Measurements from ENCODE around the gene DENND5B.

Gene DENND5B

DNA sequence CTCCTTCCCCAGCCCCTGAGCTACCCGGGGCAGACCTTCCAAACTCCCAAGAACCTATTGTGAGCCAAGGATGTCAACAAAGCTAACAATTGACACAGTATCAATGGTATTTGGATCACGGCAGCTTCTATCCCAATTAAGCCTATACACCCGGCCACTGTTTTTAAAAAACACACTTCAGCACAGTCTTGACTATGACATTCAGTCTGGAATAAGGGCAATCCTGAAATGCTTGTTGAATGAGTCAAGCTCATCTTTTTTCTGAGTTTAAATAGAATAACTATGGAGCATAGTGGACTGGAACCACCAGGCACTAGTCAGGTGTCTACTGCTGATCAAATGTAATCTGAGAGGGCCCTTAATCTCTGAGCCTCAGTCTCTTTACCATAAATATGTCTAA is 5.7 kb downstream of the DENND5B start (continued):
- TF ChIP-seq, protein P1, sequence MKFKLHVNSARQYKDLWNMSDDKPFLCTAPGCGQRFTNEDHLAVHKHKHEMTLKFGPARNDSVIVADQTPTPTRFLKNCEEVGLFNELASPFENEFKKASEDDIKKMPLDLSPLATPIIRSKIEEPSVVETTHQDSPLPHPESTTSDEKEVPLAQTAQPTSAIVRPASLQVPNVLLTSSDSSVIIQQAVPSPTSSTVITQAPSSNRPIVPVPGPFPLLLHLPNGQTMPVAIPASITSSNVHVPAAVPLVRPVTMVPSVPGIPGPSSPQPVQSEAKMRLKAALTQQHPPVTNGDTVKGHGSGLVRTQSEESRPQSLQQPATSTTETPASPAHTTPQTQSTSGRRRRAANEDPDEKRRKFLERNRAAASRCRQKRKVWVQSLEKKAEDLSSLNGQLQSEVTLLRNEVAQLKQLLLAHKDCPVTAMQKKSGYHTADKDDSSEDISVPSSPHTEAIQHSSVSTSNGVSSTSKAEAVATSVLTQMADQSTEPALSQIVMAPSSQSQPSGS (tag by site-specific recombination; IDR thresholded peaks at IDR 0.05; ENCODE audit: low read depth): no peak
- TF ChIP-seq ZNF558 (tag by site-specific recombination; IDR thresholded peaks at IDR 0.05) (no peak), ZNF223 (tag by site-specific recombination; IDR thresholded peaks at IDR 0.05) (no peak)
- TF ChIP-seq, protein P2, sequence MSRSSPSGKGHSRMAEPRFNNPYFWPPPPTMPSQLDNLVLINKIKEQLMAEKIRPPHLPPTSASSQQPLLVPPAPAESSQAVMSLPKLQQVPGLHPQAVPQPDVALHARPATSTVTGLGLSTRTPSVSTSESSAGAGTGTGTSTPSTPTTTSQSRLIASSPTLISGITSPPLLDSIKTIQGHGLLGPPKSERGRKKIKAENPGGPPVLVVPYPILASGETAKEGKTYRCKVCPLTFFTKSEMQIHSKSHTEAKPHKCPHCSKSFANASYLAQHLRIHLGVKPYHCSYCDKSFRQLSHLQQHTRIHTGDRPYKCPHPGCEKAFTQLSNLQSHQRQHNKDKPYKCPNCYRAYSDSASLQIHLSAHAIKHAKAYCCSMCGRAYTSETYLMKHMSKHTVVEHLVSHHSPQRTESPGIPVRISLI (tag by site-specific recombination; IDR thresholded peaks at IDR 0.05): 0 out of 2 replicates have a peak, but pooled peaks have one; percentile 43

DNA sequence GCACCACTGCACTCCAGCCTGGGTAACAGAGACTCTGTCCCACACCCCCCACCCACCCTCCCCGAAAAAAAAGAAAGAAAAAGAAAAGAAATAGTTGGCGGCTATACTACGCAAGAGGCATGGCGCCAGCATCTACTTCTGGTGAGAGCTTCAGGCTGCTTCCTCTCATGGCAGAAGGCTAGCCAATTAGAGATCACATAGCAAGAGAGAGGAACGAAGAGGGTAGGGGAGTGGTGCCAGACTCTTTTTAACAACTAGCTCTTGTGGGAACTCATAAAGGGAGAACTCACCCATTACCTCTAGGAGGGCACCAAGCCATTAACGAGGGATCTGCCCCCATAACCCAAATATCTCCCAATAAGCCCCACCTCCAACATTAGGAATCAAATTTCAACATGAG is 6.2 kb downstream of the DENND5B start:
- H3K9me3 ChIP-seq (ENCODE audit: control insufficient read depth, insufficient read depth, low read depth, low read length): no peaks in the 10 kb centered on the region
- peaks cover 20% of the 10 kb centered on the region for H3K4me1 ChIP-seq (ENCODE audit: control insufficient read depth, insufficient read depth, low read length)
- TF ChIP-seq GLI4 (tag by site-specific recombination; IDR thresholded peaks at IDR 0.05) (no peak), MZF1 (tag by site-specific recombination; IDR thresholded peaks at IDR 0.05; ENCODE audit: borderline replicate concordance) (peak; percentile 49; the same call in 1 of the 2 replicates)
- no peak overlapping the region for H3K4me3 ChIP-seq (ENCODE audit: low read depth, low read length)
- no peaks in the 10 kb centered on the region; a peak in 1 of 3 replicates for H3K36me3 ChIP-seq (ENCODE audit: control insufficient read depth in 2 of 2, insufficient read depth in 1 of 2, low read length in 2 of 2)
- no peak overlapping the region for H3K27ac ChIP-seq (ENCODE audit: extremely low read depth, low read depth, low read length)
- POLR2A ChIA-PET: interaction anchor here (0.9 to 1.4 kb wide), 2 partner anchors 11 to 92 kb away, joined by 3 to 4 read pairs; no protein-coding TSS in a partner anchor
- CTCF ChIA-PET: interaction anchor here (0.5 to 0.7 kb wide), 3 partner anchors 19 to 332 kb away, joined by 3 to 5 read pairs (median 4); no protein-coding TSS in a partner anchor

DNA sequence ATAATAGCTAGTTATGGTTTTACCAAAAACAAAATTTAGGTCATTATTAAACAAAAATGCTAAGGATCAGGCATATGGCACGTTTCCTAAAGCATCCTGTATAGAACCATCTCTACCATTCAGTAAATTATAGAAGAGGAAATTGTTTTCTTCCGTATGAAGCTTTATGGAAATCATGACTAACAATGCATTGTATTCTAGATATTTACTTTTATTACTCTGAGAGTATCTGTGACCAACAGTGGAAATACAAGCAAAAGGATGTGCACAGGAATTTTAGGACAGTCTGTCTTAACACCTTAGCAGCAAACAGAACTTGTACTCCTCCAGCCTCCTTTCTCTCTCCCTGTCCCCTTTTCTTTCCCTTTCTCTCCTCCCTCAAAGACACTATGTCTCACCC is 7.1 kb downstream of the DENND5B start:
- Histone ChIP-seq H3K36me3 (ENCODE audit: control insufficient read depth in 2 of 2, insufficient read depth in 1 of 2, low read length in 2 of 2) (no peaks in the 10 kb centered on the region; a peak in 1 of 3 replicates), H3K27ac (ENCODE audit: extremely low read depth, low read depth, low read length) (no peak overlapping the region), H3K4me1 (ENCODE audit: control insufficient read depth, insufficient read depth, low read length) (peaks cover 15% of the 10 kb centered on the region), H3K4me3 (ENCODE audit: low read depth, low read length) (no peak overlapping the region), H3K9me3 (ENCODE audit: control insufficient read depth, insufficient read depth, low read depth, low read length) (no peaks in the 10 kb centered on the region)
- ChIA-PET CTCF (interaction anchor here (1.0 kb wide), 1 partner anchor 333 kb away, joined by 3 read pairs; no protein-coding TSS in a partner anchor), POLR2A (interaction anchor here (0.9 kb wide), 1 partner anchor 92 kb away, joined by 3 read pairs; no protein-coding TSS in a partner anchor)
- TF ChIP-seq, protein P3, sequence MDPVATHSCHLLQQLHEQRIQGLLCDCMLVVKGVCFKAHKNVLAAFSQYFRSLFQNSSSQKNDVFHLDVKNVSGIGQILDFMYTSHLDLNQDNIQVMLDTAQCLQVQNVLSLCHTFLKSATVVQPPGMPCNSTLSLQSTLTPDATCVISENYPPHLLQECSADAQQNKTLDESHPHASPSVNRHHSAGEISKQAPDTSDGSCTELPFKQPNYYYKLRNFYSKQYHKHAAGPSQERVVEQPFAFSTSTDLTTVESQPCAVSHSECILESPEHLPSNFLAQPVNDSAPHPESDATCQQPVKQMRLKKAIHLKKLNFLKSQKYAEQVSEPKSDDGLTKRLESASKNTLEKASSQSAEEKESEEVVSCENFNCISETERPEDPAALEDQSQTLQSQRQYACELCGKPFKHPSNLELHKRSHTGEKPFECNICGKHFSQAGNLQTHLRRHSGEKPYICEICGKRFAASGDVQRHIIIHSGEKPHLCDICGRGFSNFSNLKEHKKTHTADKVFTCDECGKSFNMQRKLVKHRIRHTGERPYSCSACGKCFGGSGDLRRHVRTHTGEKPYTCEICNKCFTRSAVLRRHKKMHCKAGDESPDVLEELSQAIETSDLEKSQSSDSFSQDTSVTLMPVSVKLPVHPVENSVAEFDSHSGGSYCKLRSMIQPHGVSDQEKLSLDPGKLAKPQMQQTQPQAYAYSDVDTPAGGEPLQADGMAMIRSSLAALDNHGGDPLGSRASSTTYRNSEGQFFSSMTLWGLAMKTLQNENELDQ (tag by site-specific recombination; IDR thresholded peaks at IDR 0.05; ENCODE audit: low read depth): no peak
- TF ChIP-seq PRDM1 (tag by site-specific recombination; IDR thresholded peaks at IDR 0.05): peak; percentile 72; the same call in 1 of the 2 replicates
- TF ChIP-seq, protein P4, sequence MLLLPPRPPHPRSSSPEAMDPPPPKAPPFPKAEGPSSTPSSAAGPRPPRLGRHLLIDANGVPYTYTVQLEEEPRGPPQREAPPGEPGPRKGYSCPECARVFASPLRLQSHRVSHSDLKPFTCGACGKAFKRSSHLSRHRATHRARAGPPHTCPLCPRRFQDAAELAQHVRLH (tag by site-specific recombination; IDR thresholded peaks at IDR 0.05): no peak

DNA sequence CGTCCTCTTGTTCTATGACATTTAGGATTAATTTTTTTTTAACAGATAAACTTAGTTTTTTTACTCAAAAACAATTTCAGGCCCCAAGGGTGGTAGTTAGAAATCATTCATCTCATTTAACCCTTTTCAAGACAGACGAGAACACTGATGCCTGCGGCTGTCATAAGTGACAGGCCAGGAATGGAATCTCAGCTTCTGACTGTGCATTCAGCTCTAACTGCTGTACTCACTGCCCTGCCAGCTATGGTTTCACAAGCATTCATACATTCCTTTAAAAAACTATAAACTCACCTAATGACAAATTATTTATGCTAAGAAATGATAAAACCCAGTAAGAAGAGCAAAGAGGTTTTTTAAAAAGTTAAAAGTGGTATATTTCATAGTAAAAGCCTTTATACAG is 8.8 kb downstream of the DENND5B start:
- no peak overlapping the region for H3K27ac ChIP-seq (ENCODE audit: extremely low read depth, low read depth, low read length)
- CTCF ChIA-PET: no interaction called here
- peaks cover 13% of the 10 kb centered on the region; the same call in 1 of the 2 replicates for H3K4me1 ChIP-seq (ENCODE audit: control insufficient read depth, insufficient read depth, low read length)
- POLR2A ChIA-PET: no interaction called here
- no peak overlapping the region for H3K4me3 ChIP-seq (ENCODE audit: low read depth, low read length)
- no peaks in the 10 kb centered on the region; a peak in 1 of 3 replicates for H3K36me3 ChIP-seq (ENCODE audit: control insufficient read depth in 2 of 2, insufficient read depth in 1 of 2, low read length in 2 of 2)
- no peaks in the 10 kb centered on the region for H3K9me3 ChIP-seq (ENCODE audit: control insufficient read depth, insufficient read depth, low read depth, low read length)
- TF ChIP-seq, protein P5, sequence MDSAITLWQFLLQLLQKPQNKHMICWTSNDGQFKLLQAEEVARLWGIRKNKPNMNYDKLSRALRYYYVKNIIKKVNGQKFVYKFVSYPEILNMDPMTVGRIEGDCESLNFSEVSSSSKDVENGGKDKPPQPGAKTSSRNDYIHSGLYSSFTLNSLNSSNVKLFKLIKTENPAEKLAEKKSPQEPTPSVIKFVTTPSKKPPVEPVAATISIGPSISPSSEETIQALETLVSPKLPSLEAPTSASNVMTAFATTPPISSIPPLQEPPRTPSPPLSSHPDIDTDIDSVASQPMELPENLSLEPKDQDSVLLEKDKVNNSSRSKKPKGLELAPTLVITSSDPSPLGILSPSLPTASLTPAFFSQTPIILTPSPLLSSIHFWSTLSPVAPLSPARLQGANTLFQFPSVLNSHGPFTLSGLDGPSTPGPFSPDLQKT (IDR thresholded peaks at IDR 0.05; ENCODE audit: borderline replicate concordance, low read depth, low read length): no peak
- no peak for TF ChIP-seq ZNF354C (tag by site-specific recombination; IDR thresholded peaks at IDR 0.05; ENCODE audit: borderline replicate concordance, low read depth)
- TF ChIP-seq, protein P6, sequence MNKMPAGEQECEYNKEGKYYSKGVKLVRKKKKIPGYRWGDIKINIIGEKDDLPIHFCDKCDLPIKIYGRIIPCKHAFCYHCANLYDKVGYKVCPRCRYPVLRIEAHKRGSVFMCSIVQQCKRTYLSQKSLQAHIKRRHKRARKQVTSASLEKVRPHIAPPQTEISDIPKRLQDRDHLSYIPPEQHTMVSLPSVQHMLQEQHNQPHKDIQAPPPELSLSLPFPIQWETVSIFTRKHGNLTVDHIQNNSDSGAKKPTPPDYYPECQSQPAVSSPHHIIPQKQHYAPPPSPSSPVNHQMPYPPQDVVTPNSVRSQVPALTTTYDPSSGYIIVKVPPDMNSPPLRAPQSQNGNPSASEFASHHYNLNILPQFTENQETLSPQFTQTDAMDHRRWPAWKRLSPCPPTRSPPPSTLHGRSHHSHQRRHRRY (tag by site-specific recombination; IDR thresholded peaks at IDR 0.05): no peak
- no peak for TF ChIP-seq ZNF391 (tag by site-specific recombination; IDR thresholded peaks at IDR 0.05; ENCODE audit: borderline replicate concordance, low read depth)
- TF ChIP-seq TRIM28 (IDR thresholded peaks at IDR 0.05; ENCODE audit: borderline replicate concordance, low read length): no peak
- TF ChIP-seq ZNF311 (tag by site-specific recombination; IDR thresholded peaks at IDR 0.05; ENCODE audit: borderline replicate concordance): no peak

Measured in HEK293 (cell line).